Activated CD8-positive, alpha-beta T cell treated with anti-CD3 and anti-CD28 coated beads, Interleukin-2, amount 10 ng/mL, durations not matched to agents 7 days and 5 days (primary cell): ENCODE measurements around the gene TPRN. TPM values are rescaled to one million over a fixed set of nuclear protein-coding genes. Genes with fewer than 3 reads are reported as not detected.
A peak's percentile ranks its signal among the peaks of the same experiment; 100 is the strongest.

Experiments used
- ATAC-seq: fragments of 150-1000 bp; cut with Tn5 transposase; one replicate; pipeline ENCODE4 v1.10.0; 2021; ENCODE audit warnings: moderate library complexity
- CTCF ChIA-PET: fragments of 350-600 bp; sonication (Branson Sonifier 250); formaldehyde crosslinking; loops from one replicate; lab custom pipeline; 2021; ENCODE audit warnings: antibody characterized with exemption; lab: Charles Lee
- POLR2A ChIA-PET: fragments of 350-600 bp; sonication (Branson Sonifier 250); formaldehyde crosslinking; loops from one replicate; lab custom pipeline; 2021; ENCODE audit warnings: antibody characterized with exemption; lab: Charles Lee
- DNase-seq: peaks from one replicate; pipeline ENCODE4 v3.0.0-alpha.2; 2020
- H3K27ac Mint-ChIP-seq: one replicate; pipeline ENCODE4 v1.8.0; 2021; ENCODE audit warnings: mild to moderate bottlenecking, mixed read lengths
- H3K27me3 Mint-ChIP-seq: one replicate; pipeline ENCODE4 v1.8.0; 2021; ENCODE audit warnings: low read depth, mixed read lengths
- H3K36me3 Mint-ChIP-seq: one replicate; pipeline ENCODE4 v1.8.0; 2021; ENCODE audit warnings: low read depth, mixed read lengths
- H3K4me1 Mint-ChIP-seq: one replicate; pipeline ENCODE4 v1.8.0; 2021; ENCODE audit warnings: low read depth, mixed read lengths
- H3K4me3 Mint-ChIP-seq: one replicate; pipeline ENCODE4 v1.8.0; 2021; ENCODE audit warnings: mild to moderate bottlenecking, mixed read lengths
- H3K9me3 Mint-ChIP-seq: one replicate; pipeline ENCODE4 v1.8.0; 2022; ENCODE audit warnings: mixed read lengths; ENCODE audit not compliant: insufficient read depth
- total RNA-seq, 2 experiments: library from RNA; stranded (reverse); gene quantifications; one replicate each; pipeline ENCODE4 v1.2.3, GENCODE V29; 2021

The TPRN gene
- total RNA-seq, 2 experiments from 2014 or later, result 10.9 to 12.0 TPM

GRCh38 chr9:137159105-137160053, 41.2 kb downstream of the TPRN start:
- H3K36me3 Mint-ChIP-seq, result no peaks in the 10 kb centered on the region
- POLR2A ChIA-PET, result interaction anchor here (1.2 kb wide), 1 partner anchor 30 kb away, joined by 3 read pairs; no protein-coding TSS in a partner anchor
- peaks cover 39% of the 10 kb centered on the region for H3K27me3 Mint-ChIP-seq
- peak overlapping the region; percentile 24 for H3K27ac Mint-ChIP-seq
- CTCF ChIA-PET, result no interaction called here
- H3K4me3 Mint-ChIP-seq, result no peak overlapping the region
- no peaks in the 10 kb centered on the region for H3K9me3 Mint-ChIP-seq
- DNase-seq (no peak), ATAC-seq (no peak)
- H3K4me1 Mint-ChIP-seq, result peaks cover 26% of the 10 kb centered on the region

DNA sequence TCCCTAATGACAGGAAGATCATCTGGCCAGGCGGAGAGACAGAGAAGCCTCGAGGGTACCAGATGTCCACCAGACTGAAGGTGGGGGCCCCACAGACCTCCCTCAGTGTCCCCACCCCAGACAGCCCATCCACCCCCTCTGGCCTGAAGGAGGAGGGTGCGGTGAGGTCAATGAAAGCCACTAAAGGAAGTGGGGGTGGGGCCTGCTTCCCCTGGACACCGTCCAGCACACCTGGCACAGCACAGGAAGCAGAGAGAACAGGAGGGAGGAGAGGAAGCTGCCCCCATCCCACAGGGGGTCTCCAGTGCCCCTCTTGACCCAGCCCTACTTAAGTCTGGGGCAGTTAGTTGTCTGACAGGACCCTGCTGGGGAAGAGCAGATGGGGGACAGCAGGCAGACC, 41.9 kb downstream of the TPRN start:
- Mint-ChIP-seq H3K4me3 (no peak overlapping the region), H3K4me1 (peaks cover 26% of the 10 kb centered on the region), H3K27ac (no peak overlapping the region), H3K27me3 (peaks cover 39% of the 10 kb centered on the region), H3K9me3 (no peaks in the 10 kb centered on the region), H3K36me3 (no peaks in the 10 kb centered on the region)
- POLR2A ChIA-PET, result interaction anchor here (1.2 kb wide), 1 partner anchor 29 kb away, joined by 3 read pairs; no protein-coding TSS in a partner anchor
- DNase-seq (no peak), ATAC-seq (no peak)
- CTCF ChIA-PET, result no interaction called here

- POLR2A ChIA-PET, result interaction anchor here (0.6 to 1.3 kb wide), 2 partner anchors 31 to 50 kb away, joined by 3 read pairs; no protein-coding TSS in a partner anchor
Observed at GRCh38 chr9:137157618-137158415, 42.7 kb downstream of the TPRN start.

GRCh38 chr9:137156567-137157375, 43.8 kb downstream of the TPRN start:
- ATAC-seq (peak; percentile 58), DNase-seq (peak; percentile 64)
- H3K27ac Mint-ChIP-seq, result no peak overlapping the region
- H3K4me3 Mint-ChIP-seq, result peak overlapping the region; percentile 32
- peaks cover 25% of the 10 kb centered on the region for H3K4me1 Mint-ChIP-seq
- no peaks in the 10 kb centered on the region for H3K9me3 Mint-ChIP-seq
- POLR2A ChIA-PET, result interaction anchor here (0.6 to 1.3 kb wide), 4 partner anchors 12 to 32 kb away, joined by 3 to 5 read pairs (median 3); no protein-coding TSS in a partner anchor
- CTCF ChIA-PET, result interaction anchor here (0.7 to 1.2 kb wide), 3 partner anchors 43 to 209 kb away, joined by 3 read pairs; no protein-coding TSS in a partner anchor
- peaks cover 35% of the 10 kb centered on the region for H3K27me3 Mint-ChIP-seq
- no peaks in the 10 kb centered on the region for H3K36me3 Mint-ChIP-seq

More at GRCh38 chr9:137157618-137158415, 42.7 kb downstream of the TPRN start:
- Mint-ChIP-seq H3K27me3 (peaks cover 36% of the 10 kb centered on the region), H3K36me3 (no peaks in the 10 kb centered on the region), H3K27ac (no peak overlapping the region), H3K9me3 (no peaks in the 10 kb centered on the region), H3K4me3 (no peak overlapping the region), H3K4me1 (peaks cover 26% of the 10 kb centered on the region)
- DNase-seq (no peak), ATAC-seq (no peak)
- CTCF ChIA-PET, result interaction anchor here (1.0 kb wide), 1 partner anchor 90 kb away, joined by 3 read pairs; no protein-coding TSS in a partner anchor

- ATAC-seq (no peak), DNase-seq (no peak)
- Mint-ChIP-seq H3K36me3 (no peaks in the 10 kb centered on the region), H3K4me1 (peaks cover 19% of the 10 kb centered on the region), H3K4me3 (no peak overlapping the region), H3K9me3 (no peaks in the 10 kb centered on the region), H3K27me3 (peaks cover 23% of the 10 kb centered on the region), H3K27ac (no peak overlapping the region)
- CTCF ChIA-PET, result interaction anchor here (0.9 kb wide), 1 partner anchor 74 kb away, joined by 3 read pairs; the partner anchor contains the start of gene RNF224
- POLR2A ChIA-PET, result no interaction called here
Observed at GRCh38 chr9:137152844-137153405, 47.6 kb downstream of the TPRN start.

DNA sequence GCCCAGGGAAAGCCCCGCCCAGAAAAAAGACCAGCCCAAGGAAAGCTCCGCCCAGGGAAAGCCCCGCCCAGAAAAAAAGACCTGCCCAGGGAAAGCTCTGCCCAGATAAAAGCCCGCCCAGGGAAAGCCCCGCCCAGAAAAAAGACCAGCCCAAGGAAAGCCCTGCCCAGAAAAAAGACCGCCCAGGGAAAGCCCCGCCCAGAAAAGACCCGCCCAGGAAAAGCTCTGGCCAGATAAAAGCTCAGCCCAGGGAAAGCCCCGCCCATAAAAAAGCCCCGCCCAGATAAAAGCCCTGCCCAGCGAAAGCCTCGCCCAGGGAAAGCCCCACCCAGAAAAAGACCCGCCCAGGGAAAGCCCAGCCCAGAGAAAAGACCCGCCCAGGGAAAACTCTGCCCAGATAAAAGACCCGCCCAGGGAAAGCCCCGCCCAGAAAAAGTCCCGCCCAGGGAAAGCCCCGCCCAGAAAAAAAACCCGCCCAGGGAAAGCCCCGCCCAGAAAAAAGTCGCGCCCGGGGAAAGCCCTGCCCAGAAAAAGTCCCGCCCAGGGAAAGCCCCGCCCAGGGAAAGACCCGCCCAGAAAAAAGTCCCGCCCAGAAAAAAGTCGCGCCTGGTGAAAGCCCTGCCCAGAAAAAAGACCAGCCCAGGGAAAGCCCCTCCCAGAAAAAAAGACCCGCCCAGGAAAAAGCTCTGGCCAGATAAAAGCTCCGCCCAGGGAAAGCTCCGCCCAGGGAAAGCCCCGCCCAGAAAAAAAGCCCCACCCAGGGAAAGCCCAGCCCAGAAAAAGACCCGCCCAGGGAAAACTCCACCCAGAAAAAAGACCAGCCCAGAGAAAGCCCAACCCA, 49.7 kb downstream of the TPRN start:
- H3K4me3 Mint-ChIP-seq, result no peak overlapping the region
- H3K36me3 Mint-ChIP-seq, result no peaks in the 10 kb centered on the region
- ATAC-seq (peak; percentile 40), DNase-seq (peak; percentile 61)
- ChIA-PET POLR2A (interaction anchor here (0.8 to 1.3 kb wide), 4 partner anchors 13 to 90 kb away, joined by 3 to 4 read pairs (median 3); partner anchors contain the start of gene TUBB4B), CTCF (interaction anchor here (1.2 to 2.0 kb wide), 4 partner anchors 38 to 116 kb away, joined by 3 to 4 read pairs (median 4); partner anchors contain the start of genes ANAPC2, RNF224 and SSNA1)
- H3K4me1 Mint-ChIP-seq, result peaks cover 7% of the 10 kb centered on the region
- peaks cover 10% of the 10 kb centered on the region for H3K27me3 Mint-ChIP-seq
- no peaks in the 10 kb centered on the region for H3K9me3 Mint-ChIP-seq
- no peak overlapping the region for H3K27ac Mint-ChIP-seq

- H3K36me3 Mint-ChIP-seq, result no peaks in the 10 kb centered on the region
- DNase-seq, result peak; percentile 50
- H3K27ac Mint-ChIP-seq, result no peak overlapping the region
- peaks cover 7% of the 10 kb centered on the region for H3K4me1 Mint-ChIP-seq
- H3K9me3 Mint-ChIP-seq, result no peaks in the 10 kb centered on the region
- ChIA-PET POLR2A (interaction anchor here (1.2 to 1.4 kb wide), 3 partner anchors 12 to 21 kb away, joined by 3 to 6 read pairs (median 3); no protein-coding TSS in a partner anchor), CTCF (interaction anchor here (0.7 to 2.0 kb wide), 6 partner anchors 21 to 115 kb away, joined by 3 to 6 read pairs (median 4); partner anchors contain the start of gene RNF224)
- H3K27me3 Mint-ChIP-seq, result peaks cover 7% of the 10 kb centered on the region
- ATAC-seq, result no peak
- no peak overlapping the region for H3K4me3 Mint-ChIP-seq
Observed at GRCh38 chr9:137149942-137150616, 50.5 kb downstream of the TPRN start.

GRCh38 chr9:137149363-137149762, 51.2 kb downstream of the TPRN start:
- H3K4me1 Mint-ChIP-seq, result peaks cover 7% of the 10 kb centered on the region
- peaks cover 2% of the 10 kb centered on the region for H3K27me3 Mint-ChIP-seq
- H3K36me3 Mint-ChIP-seq, result no peaks in the 10 kb centered on the region
- ChIA-PET CTCF (interaction anchor here (0.9 to 1.9 kb wide), 4 partner anchors 27 to 87 kb away, joined by 3 to 6 read pairs (median 4); partner anchors contain the start of gene RNF224), POLR2A (interaction anchor here (1.4 kb wide), 1 partner anchor 20 kb away, joined by 6 read pairs; no protein-coding TSS in a partner anchor)
- H3K9me3 Mint-ChIP-seq, result no peaks in the 10 kb centered on the region
- ATAC-seq, result no peak
- H3K4me3 Mint-ChIP-seq, result no peak overlapping the region
- H3K27ac Mint-ChIP-seq, result no peak overlapping the region
- DNase-seq, result no peak

- ATAC-seq, result no peak
- ChIA-PET CTCF (interaction anchor here (1.3 kb wide), 1 partner anchor 88 kb away, joined by 6 read pairs; no protein-coding TSS in a partner anchor), POLR2A (interaction anchor here (1.4 kb wide), 1 partner anchor 19 kb away, joined by 6 read pairs; no protein-coding TSS in a partner anchor)
- H3K4me1 Mint-ChIP-seq, result peaks cover 7% of the 10 kb centered on the region
- no peaks in the 10 kb centered on the region for H3K36me3 Mint-ChIP-seq
- peaks cover 2% of the 10 kb centered on the region for H3K27me3 Mint-ChIP-seq
- DNase-seq, result no peak
- no peaks in the 10 kb centered on the region for H3K9me3 Mint-ChIP-seq
- H3K27ac Mint-ChIP-seq, result no peak overlapping the region
- no peak overlapping the region for H3K4me3 Mint-ChIP-seq
Observed at GRCh38 chr9:137148661-137149060, 51.9 kb downstream of the TPRN start.
